OCI-LY7 (cell line): ENCODE results near the gene PLD5. TPM values are rescaled to one million over a fixed set of nuclear protein-coding genes. Genes with fewer than 3 reads are reported as not detected.

Experiments used
- BruUV-seq: library from RNA; stranded (reverse); fragments of 400-500 nt; replicated peaks from 2 replicates; lab custom pipeline; 2021; lab: Mats Ljungman, UMichigan
- CTCF ChIA-PET: fragments of 300-600 bp; sonication (Branson Sonifier 250); formaldehyde crosslinking; loops from one replicate; lab custom pipeline; 2022; ENCODE audit warnings: antibody characterized with exemption; ENCODE audit not compliant: unreplicated experiment; lab: Charles Lee
- POLR2A ChIA-PET: fragments of 300-600 bp; sonication (Branson Sonifier 250); formaldehyde crosslinking; loops from one replicate; lab custom pipeline; 2022; ENCODE audit warnings: antibody characterized with exemption; lab: Charles Lee
- DNase-seq: peaks from one replicate; pipeline ENCODE4 v3.0.0-alpha.2; 2015; ENCODE audit warnings: low spot score
- H2AFZ ChIP-seq: fragments of 200-600 bp; sonication (generic), shearing (Covaris generic); 2 replicates; pipeline ENCODE4 v1.6.1; 2014; ENCODE audit warnings: mild to moderate bottlenecking, antibody characterized with exemption, low read length, moderate library complexity
- H3K27ac ChIP-seq: fragments of 200-600 bp; sonication (generic); 2 replicates; pipeline ENCODE4 v1.5.1; 2014; ENCODE audit warnings: mixed run types, low read depth, mild to moderate bottlenecking, moderate library complexity, low read length, inconsistent platforms; ENCODE audit not compliant: poor library complexity, severe bottlenecking
- H3K36me3 ChIP-seq: fragments of 200-600 bp; sonication (generic); 2 replicates; pipeline ENCODE4 v1.6.1; 2014; ENCODE audit warnings: mild to moderate bottlenecking, antibody characterized with exemption, low read length, moderate library complexity, mixed read lengths; ENCODE audit not compliant: insufficient read depth
- H3K4me1 ChIP-seq: fragments of 200-600 bp; sonication (generic); 2 replicates; pipeline ENCODE4 v1.5.1; 2014; ENCODE audit warnings: mild to moderate bottlenecking, low read length; ENCODE audit not compliant: insufficient read depth, poor library complexity, severe bottlenecking
- H3K4me2 ChIP-seq: fragments of 200-600 bp; sonication (generic); 2 replicates; pipeline ENCODE4 v1.6.1; 2014; ENCODE audit warnings: mild to moderate bottlenecking, low read length
- H3K4me3 ChIP-seq: fragments of 200-600 bp; sonication (generic); 2 replicates; pipeline ENCODE4 v1.5.1; 2014; ENCODE audit warnings: mild to moderate bottlenecking, low read depth, low read length; ENCODE audit not compliant: poor library complexity, severe bottlenecking
- H3K79me2 ChIP-seq: fragments of 200-600 bp; sonication (generic); 2 replicates; pipeline ENCODE4 v1.6.1; 2016; ENCODE audit warnings: low read depth, mild to moderate bottlenecking, low read length, moderate library complexity, mixed read lengths; ENCODE audit not compliant: insufficient read depth
- H3K9me2 ChIP-seq: fragments of 200-600 bp; sonication (generic); 2 replicates; pipeline ENCODE4 v1.6.1; 2016; ENCODE audit warnings: mild to moderate bottlenecking, low read length, mixed read lengths; ENCODE audit not compliant: insufficient read depth
- H3K9me3 ChIP-seq: fragments of 200-600 bp; sonication (generic); 2 replicates; pipeline ENCODE4 v1.6.1; 2014; ENCODE audit warnings: mild to moderate bottlenecking, mixed run types, low read length, mixed read lengths
- H4K20me1 ChIP-seq: fragments of 200-600 bp; sonication (generic); 2 replicates; pipeline ENCODE4 v1.6.1; 2014; ENCODE audit warnings: mild to moderate bottlenecking, antibody characterized with exemption, low read length, moderate library complexity, mixed read lengths; ENCODE audit not compliant: insufficient read depth
- EZH2phosphoT487 ChIP-seq: fragments of 200-600 bp; sonication (generic); IDR thresholded peaks from 2 replicates; pipeline ENCODE4 v1.6.1; 2018; ENCODE audit warnings: low read depth, borderline replicate concordance, mild to moderate bottlenecking, mixed run types, antibody characterized with exemption, low read length, moderate library complexity, mixed read lengths
- intact Hi-C: fragments of 100-400 bp; cut with micrococcal nuclease; formaldehyde crosslinking; loops from one replicate; pipeline ENCODE4 v1.10.0; 2022; ENCODE audit not compliant: unreplicated experiment
- total RNA-seq, 2 experiments: library from RNA; depleted of rRNA in 1 of 2; stranded (reverse); fragments of >200 nt in 1 of 2; shearing (Covaris generic) in 1 of 2; gene quantifications; 2 replicates each; pipeline ENCODE4 v1.2.3, GENCODE V29; 2014 to 2022
- TF ChIP-seq, protein P1 (sequence below): fragments of 200-600 bp; sonication (generic); conservative IDR thresholded peaks from 2 replicates; pipeline ENCODE4 v1.5.1; 2014; ENCODE audit warnings: mild to moderate bottlenecking, antibody characterized with exemption, low read length, moderate library complexity, mixed read lengths

The PLD5 gene
- total RNA-seq, 2 experiments from 2014 or later: not detected

- no peak overlapping the region for H2AFZ ChIP-seq
- H3K27ac ChIP-seq: no peak overlapping the region
- H3K79me2 ChIP-seq: no peaks in the 10 kb centered on the region
- TF ChIP-seq, protein P1, sequence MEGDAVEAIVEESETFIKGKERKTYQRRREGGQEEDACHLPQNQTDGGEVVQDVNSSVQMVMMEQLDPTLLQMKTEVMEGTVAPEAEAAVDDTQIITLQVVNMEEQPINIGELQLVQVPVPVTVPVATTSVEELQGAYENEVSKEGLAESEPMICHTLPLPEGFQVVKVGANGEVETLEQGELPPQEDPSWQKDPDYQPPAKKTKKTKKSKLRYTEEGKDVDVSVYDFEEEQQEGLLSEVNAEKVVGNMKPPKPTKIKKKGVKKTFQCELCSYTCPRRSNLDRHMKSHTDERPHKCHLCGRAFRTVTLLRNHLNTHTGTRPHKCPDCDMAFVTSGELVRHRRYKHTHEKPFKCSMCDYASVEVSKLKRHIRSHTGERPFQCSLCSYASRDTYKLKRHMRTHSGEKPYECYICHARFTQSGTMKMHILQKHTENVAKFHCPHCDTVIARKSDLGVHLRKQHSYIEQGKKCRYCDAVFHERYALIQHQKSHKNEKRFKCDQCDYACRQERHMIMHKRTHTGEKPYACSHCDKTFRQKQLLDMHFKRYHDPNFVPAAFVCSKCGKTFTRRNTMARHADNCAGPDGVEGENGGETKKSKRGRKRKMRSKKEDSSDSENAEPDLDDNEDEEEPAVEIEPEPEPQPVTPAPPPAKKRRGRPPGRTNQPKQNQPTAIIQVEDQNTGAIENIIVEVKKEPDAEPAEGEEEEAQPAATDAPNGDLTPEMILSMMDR: no peak
- no peak for TF ChIP-seq EZH2phosphoT487
- no peak overlapping the region for H3K4me2 ChIP-seq
- no peaks in the 10 kb centered on the region for H3K9me3 ChIP-seq
- ChIA-PET CTCF (no interaction called here), POLR2A (no interaction called here)
- no peaks in the 10 kb centered on the region for H3K4me1 ChIP-seq
- H3K9me2 ChIP-seq: no peaks in the 10 kb centered on the region
- H3K4me3 ChIP-seq: no peak overlapping the region
- H3K36me3 ChIP-seq: no peaks in the 10 kb centered on the region
- no peak for DNase-seq
- H4K20me1 ChIP-seq: no peaks in the 10 kb centered on the region
- no TSS peak for BruUV-seq
- intact Hi-C loops: no loop called here
Measured at GRCh38 chr1:242525360-242525722, 844 bp upstream of the PLD5 start.

DNA sequence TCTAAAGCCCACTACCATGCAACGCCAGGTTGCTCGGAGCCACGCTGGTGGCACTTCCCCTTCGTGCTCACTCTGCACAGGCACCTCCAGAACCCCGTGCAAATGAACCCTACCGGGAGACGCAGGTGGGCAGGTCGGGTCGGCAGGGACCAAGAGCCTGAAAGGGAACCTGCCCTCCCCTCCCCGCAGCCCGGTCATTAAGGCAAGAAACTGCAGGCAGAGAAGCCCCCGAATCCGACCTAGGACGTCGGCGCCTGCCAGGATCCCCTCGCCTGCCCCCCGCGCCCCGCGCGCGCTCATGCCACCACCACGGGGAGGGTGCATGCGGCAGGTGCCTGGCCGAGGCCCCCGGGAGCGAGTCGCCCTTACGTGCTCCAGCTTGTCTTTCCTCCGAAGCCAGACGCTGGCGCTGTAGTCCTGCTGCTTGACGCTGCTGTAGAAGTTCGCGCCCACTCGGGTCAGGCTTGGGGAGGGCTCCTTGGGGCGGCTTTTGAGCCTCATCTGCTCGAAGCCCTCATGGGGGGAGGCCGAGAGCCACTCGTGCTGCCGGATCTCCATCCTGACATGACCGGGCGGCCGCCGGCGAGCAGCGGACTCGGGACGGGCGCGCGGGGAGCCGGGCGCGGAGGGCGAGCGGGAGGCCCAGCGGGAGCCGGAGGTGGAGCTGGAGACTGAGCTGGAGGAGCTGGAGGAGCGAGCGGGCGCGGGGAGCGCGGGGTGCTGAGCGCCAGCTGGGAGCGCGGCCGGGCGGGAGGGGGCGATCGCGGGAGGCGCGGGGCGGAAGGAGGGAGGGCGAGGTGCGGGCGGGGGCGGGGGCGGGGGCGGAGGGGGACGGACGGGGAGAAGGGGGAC is 552 bp downstream of the PLD5 start:
- Histone ChIP-seq H3K4me2 (no peak overlapping the region), H2AFZ (no peak overlapping the region), H3K9me2 (no peaks in the 10 kb centered on the region), H3K79me2 (no peaks in the 10 kb centered on the region), H3K4me3 (no peak overlapping the region), H3K36me3 (no peaks in the 10 kb centered on the region), H3K9me3 (no peaks in the 10 kb centered on the region), H4K20me1 (no peaks in the 10 kb centered on the region), H3K27ac (no peak overlapping the region), H3K4me1 (no peaks in the 10 kb centered on the region)
- ChIA-PET CTCF (no interaction called here), POLR2A (no interaction called here)
- DNase-seq: no peak
- intact Hi-C loops: no loop called here
- BruUV-seq: no TSS peak
- no peak for TF ChIP-seq EZH2phosphoT487
- TF ChIP-seq, protein P1: no peak
